Measurements from ENCODE around the gene NOL7.

DNA sequence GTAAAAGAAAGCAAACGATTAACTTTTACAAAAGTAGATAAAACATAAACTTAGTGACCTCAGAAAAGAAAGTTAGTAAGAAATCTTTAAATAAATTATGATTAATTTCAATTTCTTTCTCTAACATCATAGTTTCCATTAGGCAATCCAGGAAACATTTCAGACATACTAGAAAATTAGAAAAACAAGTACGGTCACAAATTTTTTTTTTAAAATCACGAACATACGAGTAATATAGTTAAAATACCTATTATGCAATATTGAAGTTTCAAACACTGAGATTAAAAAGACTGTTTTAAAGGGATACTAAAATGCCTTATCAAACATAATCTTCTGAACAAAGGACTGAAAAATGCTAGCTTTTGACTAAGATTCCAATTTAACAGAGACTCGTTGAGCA is 26.2 kb downstream of the NOL7 start:
- TF ChIP-seq, protein P1, sequence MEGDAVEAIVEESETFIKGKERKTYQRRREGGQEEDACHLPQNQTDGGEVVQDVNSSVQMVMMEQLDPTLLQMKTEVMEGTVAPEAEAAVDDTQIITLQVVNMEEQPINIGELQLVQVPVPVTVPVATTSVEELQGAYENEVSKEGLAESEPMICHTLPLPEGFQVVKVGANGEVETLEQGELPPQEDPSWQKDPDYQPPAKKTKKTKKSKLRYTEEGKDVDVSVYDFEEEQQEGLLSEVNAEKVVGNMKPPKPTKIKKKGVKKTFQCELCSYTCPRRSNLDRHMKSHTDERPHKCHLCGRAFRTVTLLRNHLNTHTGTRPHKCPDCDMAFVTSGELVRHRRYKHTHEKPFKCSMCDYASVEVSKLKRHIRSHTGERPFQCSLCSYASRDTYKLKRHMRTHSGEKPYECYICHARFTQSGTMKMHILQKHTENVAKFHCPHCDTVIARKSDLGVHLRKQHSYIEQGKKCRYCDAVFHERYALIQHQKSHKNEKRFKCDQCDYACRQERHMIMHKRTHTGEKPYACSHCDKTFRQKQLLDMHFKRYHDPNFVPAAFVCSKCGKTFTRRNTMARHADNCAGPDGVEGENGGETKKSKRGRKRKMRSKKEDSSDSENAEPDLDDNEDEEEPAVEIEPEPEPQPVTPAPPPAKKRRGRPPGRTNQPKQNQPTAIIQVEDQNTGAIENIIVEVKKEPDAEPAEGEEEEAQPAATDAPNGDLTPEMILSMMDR (conservative IDR thresholded peaks at IDR 0.05 in 1 of 2, IDR thresholded peaks at IDR 0.05 in 1 of 2; ENCODE audit: extremely low read depth in 1 of 2, insufficient read depth in 1 of 2, low read depth in 1 of 2, low read length in 2 of 2) = no peak
- no peak for TF ChIP-seq EZH2 (IDR thresholded peaks at IDR 0.05; ENCODE audit: borderline replicate concordance, low read length)
